Frontal cortex (tissue), 4 donors: ENCODE data around the gene EFNA1. TPM values are rescaled to one million over a fixed set of nuclear protein-coding genes. Genes with fewer than 3 reads are reported as not detected.
A peak's percentile ranks its signal among the peaks of the same experiment; 100 is the strongest.
"Not testable (repeated sequence)": the region's sequence is repeated elsewhere in the genome, so short reads cannot be mapped to it uniquely, and the experiment has no call there.

Experiments used
- DNase-seq, 2 donors: peaks; one replicate each; pipeline ENCODE4 v3.0.0; 2012; ENCODE audit warnings: low spot score in 2 of 2
- FAIRE-seq: peaks from 2 replicates; lab custom pipeline; 2012; peaks lifted over from hg19 to GRCh38; lab: Jason Lieb, UNC
- total RNA-seq: library from RNA; depleted of rRNA; stranded (reverse); fragments of >200 nt; gene quantifications from one replicate; pipeline ENCODE4 v1.2.3, GENCODE V29; 2014
- donor health status: control.
- donor health status: control.
- donor health status: control.

The EFNA1 gene
- total RNA-seq, 1 donor from 2014 or later: 4.1 TPM

GRCh38 chr1:155137154-155137949 lies 9.7 kb downstream of the EFNA1 start:
- no peak for DNase-seq
- FAIRE-seq: no peak

- no peak for FAIRE-seq
These were observed 12.4 kb downstream of the EFNA1 start, which contains the start of gene DPM3 for GRCh38 chr1:155139895-155140629. Gene DPM3, minus strand, starts transcription at chr1:155140531. Its CDS starts 291 bp downstream, at chr1:155140240.

GRCh38 chr1:155140630-155140953 lies 12.9 kb downstream of the EFNA1 start:
- FAIRE-seq: no peak
- DNase-seq: no peak

More at GRCh38 chr1:155139895-155140629, 12.4 kb downstream of the EFNA1 start, which contains the start of gene DPM3:
- DNase-seq: peak; percentile 79 to 84

GRCh38 chr1:155141749-155142148 lies 14.1 kb downstream of the EFNA1 start:
- FAIRE-seq: no peak
- DNase-seq: no peak

GRCh38 chr1:155145491-155145890 lies 17.8 kb downstream of the EFNA1 start:
- DNase-seq (no peak), FAIRE-seq (no peak)

GRCh38 chr1:155155996-155156643 lies 28.4 kb downstream of the EFNA1 start:
- FAIRE-seq, DNase-seq: not testable (repeated sequence)

GRCh38 chr1:155158991-155159390 lies 31.3 kb downstream of the EFNA1 start:
- DNase-seq (no peak), FAIRE-seq (no peak)

- FAIRE-seq (no peak), DNase-seq (no peak)
These were observed 32.5 kb downstream of the EFNA1 start for GRCh38 chr1:155160128-155160527.

GRCh38 chr1:155162631-155163030 lies 35.0 kb downstream of the EFNA1 start:
- FAIRE-seq: not testable (repeated sequence)

GRCh38 chr1:155163785-155164184 lies 36.1 kb downstream of the EFNA1 start:
- DNase-seq, FAIRE-seq: not testable (repeated sequence)

More at GRCh38 chr1:155162631-155163030, 35.0 kb downstream of the EFNA1 start:
- DNase-seq: not testable (repeated sequence)

GRCh38 chr1:155164625-155165024 lies 36.9 kb downstream of the EFNA1 start:
- not testable (repeated sequence) for FAIRE-seq, DNase-seq

GRCh38 chr1:155166051-155166470 lies 38.4 kb downstream of the EFNA1 start:
- FAIRE-seq: no peak

GRCh38 chr1:155166471-155167165 lies 38.9 kb downstream of the EFNA1 start:
- DNase-seq: peak; percentile 28 to 62
- no peak for FAIRE-seq

More at GRCh38 chr1:155166051-155166470, 38.4 kb downstream of the EFNA1 start:
- no peak for DNase-seq

- FAIRE-seq: no peak
- peak; percentile 72 to 76 for DNase-seq
These were observed 39.8 kb downstream of the EFNA1 start for GRCh38 chr1:155167166-155168104.

GRCh38 chr1:155168105-155168445 lies 40.4 kb downstream of the EFNA1 start:
- not testable (repeated sequence) for DNase-seq, FAIRE-seq

- DNase-seq: no peak
- no peak for FAIRE-seq
These were observed 41.0 kb downstream of the EFNA1 start for GRCh38 chr1:155168456-155169210.

- FAIRE-seq (no peak), DNase-seq (no peak)
These were observed 41.9 kb downstream of the EFNA1 start for GRCh38 chr1:155169541-155169940.
